ENCODE measurements around the gene PRM3.

PRM3 gene

GRCh38 chr16:11280616-11281522, 7.4 kb upstream of the PRM3 start, which contains the start of gene PRM1:
TSS of gene PRM1 (minus strand) at chr16:11281330. CDS start at chr16:11281238, 92 bp downstream.
- FAIRE-seq: no peak

GRCh38 chr16:11278681-11279628, 5.5 kb upstream of the PRM3 start:
- no peak for FAIRE-seq

- no peak for FAIRE-seq
Measured at GRCh38 chr16:11277607-11278337, 4.3 kb upstream of the PRM3 start.

DNA sequence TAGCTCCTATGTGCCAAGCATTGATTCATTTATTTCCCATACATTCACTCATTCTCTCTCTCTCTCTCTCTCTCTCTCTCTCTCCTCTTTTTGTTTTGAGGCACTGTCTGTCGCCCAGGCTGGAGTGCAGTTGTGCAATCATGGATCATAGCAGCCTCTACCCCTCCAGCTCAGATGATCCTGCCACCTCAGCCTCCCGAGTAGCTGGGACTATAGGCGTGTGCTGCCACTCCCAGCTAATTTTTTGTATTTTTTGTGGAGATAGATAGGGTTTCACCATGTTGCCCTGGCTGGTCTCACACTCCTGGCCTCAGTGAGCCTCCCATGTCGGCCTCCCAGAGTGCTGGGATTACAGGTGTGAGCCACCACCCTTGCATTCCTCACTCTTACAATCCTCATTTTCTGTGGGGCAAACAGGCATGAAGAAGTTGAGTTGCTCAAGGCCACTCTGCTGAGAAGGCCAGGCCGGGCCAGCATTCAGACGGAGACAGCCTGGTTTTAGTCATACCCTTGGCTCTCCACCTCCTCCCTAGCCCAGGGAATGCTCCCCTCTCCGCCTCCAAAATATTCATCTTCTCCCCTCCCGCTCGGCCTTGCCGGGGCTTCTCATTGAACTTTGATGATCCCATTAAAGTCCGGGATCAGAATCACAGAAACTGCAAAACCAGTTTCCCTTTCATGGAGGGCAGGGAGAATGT, 3.6 kb upstream of the PRM3 start:
- FAIRE-seq: no peak

GRCh38 chr16:11276143-11276895, 2.9 kb upstream of the PRM3 start, which contains the start of gene PRM2:
TSS of gene PRM2 (minus strand) at chr16:11276480. CDS start at chr16:11276370, 110 bp downstream.
- no peak for FAIRE-seq

- no peak for FAIRE-seq
Measured at GRCh38 chr16:11274964-11275363, 1.5 kb upstream of the PRM3 start.

GRCh38 chr16:11273721-11274324, 394 bp upstream of the PRM3 start:
- no peak for FAIRE-seq

GRCh38 chr16:11272484-11272883, 945 bp downstream of the PRM3 start:
- FAIRE-seq: no peak

DNA sequence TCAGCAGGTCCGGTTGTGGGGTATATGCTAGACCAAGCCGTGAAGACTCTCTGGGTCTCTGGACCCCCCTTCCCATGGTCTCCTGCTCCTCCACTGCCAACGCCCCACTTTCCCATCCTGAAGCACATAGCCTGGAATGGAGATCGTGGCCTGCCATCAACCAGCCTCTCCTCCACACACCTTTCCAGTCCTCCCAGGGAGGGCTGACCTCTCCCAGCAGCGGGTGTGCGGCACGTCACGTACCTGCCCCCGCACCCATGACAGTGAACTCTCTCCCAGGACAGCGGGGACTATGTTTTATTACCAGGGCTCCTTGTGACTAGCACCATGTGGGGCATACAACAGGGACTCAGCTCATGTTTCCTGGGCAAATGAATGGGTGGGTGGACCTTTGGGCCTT, 1.8 kb downstream of the PRM3 start:
- no peak for FAIRE-seq

GRCh38 chr16:11270602-11271162, 2.7 kb downstream of the PRM3 start:
- no peak for FAIRE-seq

DNA sequence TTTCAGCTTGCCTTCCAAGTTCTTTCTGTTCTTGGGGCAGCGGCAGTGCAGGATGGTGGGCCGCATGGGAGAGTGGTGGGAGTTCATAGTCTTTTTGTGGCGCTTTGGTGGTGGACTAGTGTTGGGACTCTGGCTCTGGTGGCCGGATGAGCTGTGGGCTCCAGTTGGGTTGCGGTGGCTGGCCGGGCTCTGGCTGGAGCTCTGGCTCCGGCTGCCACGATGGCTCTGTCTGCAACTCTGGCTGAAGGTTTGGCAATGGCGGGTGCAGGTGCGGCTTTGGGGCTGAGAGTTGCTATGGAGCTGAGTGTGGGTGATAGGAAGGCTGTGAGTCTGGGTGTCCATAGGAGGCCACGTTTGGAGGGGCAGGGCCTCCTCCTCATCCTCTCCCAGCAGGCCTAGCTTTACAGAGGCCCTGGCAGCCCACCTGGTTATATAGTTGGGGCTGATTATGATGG, 4.5 kb downstream of the PRM3 start, which contains the start of gene TNP2:
Gene TNP2 (minus strand): TSS at position 405 of the 455 bp plus-strand sequence. CDS start 63 bp downstream, at position 342.
- FAIRE-seq: no peak

DNA sequence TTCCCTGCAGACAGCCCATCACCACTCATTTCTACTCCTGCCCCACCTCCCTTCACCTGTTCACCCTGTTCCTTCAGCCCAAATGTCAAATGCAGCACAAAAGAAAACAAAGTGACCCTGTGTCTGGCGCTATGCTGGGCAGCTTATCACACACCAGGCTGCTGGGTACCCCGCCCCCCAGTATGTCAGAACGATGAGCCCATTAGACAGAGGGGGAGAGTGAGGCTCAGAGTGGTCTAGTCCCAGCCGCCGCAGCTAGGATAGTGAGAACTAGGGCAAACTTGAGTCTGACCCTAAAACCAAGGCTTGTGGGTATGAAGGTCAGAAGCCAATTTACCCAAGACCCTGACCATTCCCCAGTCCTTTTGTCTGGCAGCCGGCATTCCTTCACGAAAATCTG, 8.3 kb downstream of the PRM3 start:
- FAIRE-seq: no peak

- no peak for FAIRE-seq
Measured at GRCh38 chr16:11264155-11264832, 9.1 kb downstream of the PRM3 start.

GRCh38 chr16:11263737-11264136, 9.7 kb downstream of the PRM3 start:
- no peak for FAIRE-seq

DNA sequence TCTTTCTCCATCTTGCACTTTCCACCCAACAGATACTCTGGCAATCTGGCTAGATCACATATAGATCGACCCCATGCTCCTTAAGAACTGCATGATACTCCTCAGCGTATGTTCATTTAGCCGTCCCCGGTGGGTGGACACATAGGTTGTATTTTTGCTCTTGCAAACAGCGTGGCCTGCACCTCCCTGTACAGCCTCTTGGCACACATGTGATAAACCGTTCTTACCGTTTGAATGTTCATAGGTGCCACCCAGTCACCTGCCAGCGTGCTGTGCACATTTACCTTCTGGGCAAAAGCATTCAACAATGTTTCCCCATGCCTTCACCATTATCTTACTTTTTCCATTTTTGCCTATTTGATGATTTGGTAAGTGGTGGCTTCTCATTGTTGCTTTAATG, 10.5 kb downstream of the PRM3 start:
- no peak for FAIRE-seq

GRCh38 chr16:11260596-11260966, 12.8 kb downstream of the PRM3 start:
- no peak for FAIRE-seq

- no peak for FAIRE-seq
Measured at GRCh38 chr16:11259655-11260595, 13.5 kb downstream of the PRM3 start.
